IMR-90 (cell line): ENCODE data around the gene ACCSL. TPM values are rescaled to one million over a fixed set of nuclear protein-coding genes. Genes with fewer than 3 reads are reported as not detected.

ENCODE experiments used
- ATAC-seq: fragments of 200-7000 bp; cut with Tn5 transposase; 2 replicates; pipeline ENCODE4 v1.9.1; 2020; ENCODE audit warnings: low read depth, mild to moderate bottlenecking, moderate library complexity
- BruUV-seq: library from RNA; stranded (reverse); fragments of 400-500 nt; replicated peaks from 2 replicates; lab custom pipeline; 2021; lab: Mats Ljungman, UMichigan
- CTCF ChIA-PET: fragments of 300-600 bp; formaldehyde crosslinking; extraction: SDS; loops from one replicate; lab custom pipeline; 2021; ENCODE audit warnings: antibody characterized with exemption; lab: Yijun Ruan, JAX
- POLR2A ChIA-PET: fragments of 300-600 bp; sonication (Branson Sonifier 250); formaldehyde crosslinking; loops from one replicate; lab custom pipeline; 2022; ENCODE audit warnings: antibody characterized with exemption; ENCODE audit not compliant: unreplicated experiment; lab: Charles Lee
- DNase-seq: peaks from one replicate; pipeline ENCODE4 v3.0.0; 2013
- H2AFZ ChIP-seq: replicated peaks from 2 replicates; pipeline ENCODE3; 2013; ENCODE audit warnings: low read length, mild to moderate bottlenecking; ENCODE audit not compliant: poor library complexity
- H2AK5ac ChIP-seq: 2 replicates; pipeline ENCODE4 v1.6.1; 2013; ENCODE audit warnings: low read depth, low read length, inconsistent platforms
- H2AK9ac ChIP-seq: replicated peaks from 2 replicates; pipeline ENCODE3; 2013; ENCODE audit warnings: mild to moderate bottlenecking, low read depth, low read length, moderate library complexity; ENCODE audit not compliant: poor library complexity
- H2BK120ac ChIP-seq: 2 replicates; pipeline ENCODE4 v1.6.1; 2013; ENCODE audit warnings: low read depth, low read length, inconsistent platforms
- H2BK15ac ChIP-seq: 3 replicates; pipeline ENCODE4 v1.6.1; 2013; ENCODE audit warnings: low read depth, low read length, inconsistent platforms
- H2BK20ac ChIP-seq: 2 replicates; pipeline ENCODE4 v1.6.1; 2013; ENCODE audit warnings: low read depth, mild to moderate bottlenecking, inconsistent platforms, low read length, moderate library complexity
- H2BK5ac ChIP-seq: 2 replicates; pipeline ENCODE4 v1.6.1; 2013; ENCODE audit warnings: mild to moderate bottlenecking, low read depth, low read length, inconsistent platforms; ENCODE audit not compliant: poor library complexity, severe bottlenecking
- H3K14ac ChIP-seq: replicated peaks from 2 replicates; pipeline ENCODE4 v1.6.1; 2013; ENCODE audit warnings: low read depth, low read length, inconsistent platforms
- H3K18ac ChIP-seq: 2 replicates; pipeline ENCODE4 v1.6.1; 2013; ENCODE audit warnings: low read depth, low read length, control low read depth
- H3K23ac ChIP-seq: 2 replicates; pipeline ENCODE4 v1.6.1; 2013; ENCODE audit warnings: low read depth, low read length, inconsistent platforms
- H3K27ac ChIP-seq: 2 replicates; pipeline ENCODE4 v1.5.1; 2013; ENCODE audit warnings: mild to moderate bottlenecking, control low read depth, low read length; ENCODE audit not compliant: insufficient read depth
- H3K27me3 ChIP-seq: 2 replicates; pipeline ENCODE4 v1.6.1; 2013; ENCODE audit warnings: low read length; ENCODE audit not compliant: control insufficient read depth, insufficient read depth
- H3K36me3 ChIP-seq: 2 replicates; pipeline ENCODE4 v1.6.1; 2013; ENCODE audit warnings: low read length, mixed read lengths; ENCODE audit not compliant: control insufficient read depth, insufficient read depth
- H3K4ac ChIP-seq: 2 replicates; pipeline ENCODE4 v1.6.1; 2013; ENCODE audit warnings: low read depth, low read length, inconsistent platforms
- H3K4me1 ChIP-seq: 2 replicates; pipeline ENCODE4 v1.6.1; 2013; ENCODE audit warnings: low read length, mixed read lengths; ENCODE audit not compliant: control insufficient read depth, insufficient read depth
- H3K4me2 ChIP-seq: 2 replicates; pipeline ENCODE4 v1.6.1; 2013; ENCODE audit warnings: low read depth, mild to moderate bottlenecking, control low read depth, low read length, moderate library complexity
- H3K4me3 ChIP-seq: 2 replicates; pipeline ENCODE4 v1.5.1; 2013; ENCODE audit warnings: low read depth, mild to moderate bottlenecking, control low read depth, low read length, moderate library complexity; ENCODE audit not compliant: insufficient read depth
- H3K56ac ChIP-seq: 2 replicates; pipeline ENCODE4 v1.6.1; 2013; ENCODE audit warnings: low read length, inconsistent platforms; ENCODE audit not compliant: insufficient read depth; ENCODE audit errors: extremely low read depth
- H3K79me1 ChIP-seq, 2 experiments: 2 replicates each; pipeline ENCODE4 v1.6.1; 2013; ENCODE audit warnings: low read length in 2 of 2, inconsistent platforms in 1 of 2, low read depth in 1 of 2
- H3K9ac ChIP-seq: 2 replicates; pipeline ENCODE4 v1.6.1; 2013; ENCODE audit warnings: low read depth, low read length, control low read depth
- H3K9me1 ChIP-seq: 2 replicates; pipeline ENCODE4 v1.6.1; 2013; ENCODE audit warnings: low read length, inconsistent platforms; ENCODE audit not compliant: insufficient read depth
- H3K9me3 ChIP-seq: 2 replicates; pipeline ENCODE4 v1.6.1; 2013; ENCODE audit warnings: low read length; ENCODE audit not compliant: control insufficient read depth, insufficient read depth
- H4K20me1 ChIP-seq: 2 replicates; pipeline ENCODE4 v1.6.1; 2013; ENCODE audit warnings: low read length, inconsistent platforms; ENCODE audit not compliant: insufficient read depth
- H4K5ac ChIP-seq: 2 replicates; pipeline ENCODE4 v1.6.1; 2013; ENCODE audit warnings: mild to moderate bottlenecking, low read depth, low read length, control low read depth
- H4K8ac ChIP-seq, 2 experiments: 2 replicates each; pipeline ENCODE4 v1.6.1; 2013; ENCODE audit warnings: low read depth in 2 of 2, low read length in 2 of 2, control low read depth in 1 of 2, inconsistent platforms in 1 of 2
- H4K91ac ChIP-seq: 2 replicates; pipeline ENCODE4 v1.6.1; 2013; ENCODE audit warnings: low read depth, low read length, inconsistent platforms; ENCODE audit not compliant: insufficient read depth
- CEBPB ChIP-seq: IDR thresholded peaks from 2 replicates; pipeline ENCODE4 v1.6.1; 2012; ENCODE audit warnings: low read depth, low read length, improper control_type of control experiment
- CTCF ChIP-seq: conservative IDR thresholded peaks from 2 replicates; pipeline ENCODE4 v1.5.1; 2012; ENCODE audit warnings: mild to moderate bottlenecking, low read depth, low read length, improper control_type of control experiment
- FOS ChIP-seq: fragments of 150-350 bp; IDR thresholded peaks from 2 replicates; pipeline ENCODE4 v1.6.1; 2016; ENCODE audit warnings: low read depth, low read length
- MAFK ChIP-seq: IDR thresholded peaks from 2 replicates; pipeline ENCODE4 v1.6.1; 2012; ENCODE audit warnings: low read depth, low read length, improper control_type of control experiment
- MAZ ChIP-seq: IDR thresholded peaks from 2 replicates; pipeline ENCODE4 v1.6.1; 2012; ENCODE audit warnings: low read depth, mild to moderate bottlenecking, low read length, improper control_type of control experiment, moderate library complexity, borderline replicate concordance
- MXI1 ChIP-seq: IDR thresholded peaks from 2 replicates; pipeline ENCODE4 v1.6.1; 2012; ENCODE audit warnings: low read depth, mild to moderate bottlenecking, low read length, moderate library complexity, borderline replicate concordance
- NFE2L2 ChIP-seq: fragments of 150-350 bp; IDR thresholded peaks from 2 replicates; pipeline ENCODE4 v1.6.1; 2016; ENCODE audit warnings: low read depth, mild to moderate bottlenecking, low read length
- POLR2A ChIP-seq: IDR thresholded peaks from 2 replicates; pipeline ENCODE4 v1.6.1; 2012; ENCODE audit warnings: mild to moderate bottlenecking, low read depth, low read length
- RAD21 ChIP-seq: IDR thresholded peaks from 2 replicates; pipeline ENCODE4 v1.6.1; 2012; ENCODE audit warnings: low read length, improper control_type of control experiment
- RFX5 ChIP-seq: IDR thresholded peaks from 2 replicates; pipeline ENCODE4 v1.8.0; 2012; ENCODE audit warnings: low read depth, mild to moderate bottlenecking, low read length, moderate library complexity
- SMC3 ChIP-seq: fragments of 150-350 bp; IDR thresholded peaks from 2 replicates; pipeline ENCODE4 v1.6.1; 2016; ENCODE audit warnings: low read depth, mild to moderate bottlenecking, antibody characterized with exemption, low read length, moderate library complexity
- WGBS, 2 experiments: methylation state at CpG; one replicate each; pipeline versions ENCODE4 v1.1.5 to v1.1.7; 2013; ENCODE audit warnings: missing lambda C conversion rate in 2 of 2; ENCODE audit not compliant: insufficient read length in 1 of 2; ENCODE audit errors: extremely low coverage in 2 of 2; 5-methylcytosine and 5-hydroxymethylcytosine counted together
- dilution Hi-C: fragments of 300-500 bp; cut with HindIII; formaldehyde crosslinking; loops from one replicate; pipeline ENCODE4 v1.14.3; 2018; ENCODE audit warnings: low sequenced_read_pairs; ENCODE audit not compliant: unreplicated experiment
- in situ Hi-C: fragments of 300-500 bp; cut with MboI; formaldehyde crosslinking; loops from 3 replicates; pipeline ENCODE4 v1.14.3; 2019; ENCODE audit warnings: low sequenced_read_pairs, inconsistent platforms, mixed read lengths
- intact Hi-C: fragments of 100-400 bp; cut with micrococcal nuclease; formaldehyde crosslinking; loops from 2 replicates; pipeline ENCODE4 v1.10.0; 2022
- polyA plus RNA-seq, 3 experiments: library from polyadenylated mRNA; depleted of rRNA; stranded (reverse); fragments of >200 nt; gene quantifications; 2 replicates each; pipeline ENCODE4 v1.2.3, GENCODE V29; 2012; ENCODE audit warnings: low replicate concordance in 1 of 3
- total RNA-seq: library from RNA; depleted of rRNA; stranded (reverse); fragments of >200 nt; gene quantifications from 2 replicates; pipeline ENCODE4 v1.2.3, GENCODE V29; 2012
- TF ChIP-seq, protein P1 (sequence below): fragments of 150-350 bp; IDR thresholded peaks from 2 replicates; pipeline ENCODE4 v1.6.1; 2017; ENCODE audit warnings: mild to moderate bottlenecking, antibody characterized with exemption, low read length, low read depth
- TF ChIP-seq, protein P2 (sequence below): fragments of 150-350 bp; IDR thresholded peaks from 2 replicates; pipeline ENCODE4 v1.6.1; 2016; ENCODE audit warnings: low read depth, mild to moderate bottlenecking, low read length, moderate library complexity, borderline replicate concordance

The ACCSL gene
- total and polyA plus RNA-seq, 2 of the 4 experiments (the other 2 are of a cell fraction) = not detected

DNA sequence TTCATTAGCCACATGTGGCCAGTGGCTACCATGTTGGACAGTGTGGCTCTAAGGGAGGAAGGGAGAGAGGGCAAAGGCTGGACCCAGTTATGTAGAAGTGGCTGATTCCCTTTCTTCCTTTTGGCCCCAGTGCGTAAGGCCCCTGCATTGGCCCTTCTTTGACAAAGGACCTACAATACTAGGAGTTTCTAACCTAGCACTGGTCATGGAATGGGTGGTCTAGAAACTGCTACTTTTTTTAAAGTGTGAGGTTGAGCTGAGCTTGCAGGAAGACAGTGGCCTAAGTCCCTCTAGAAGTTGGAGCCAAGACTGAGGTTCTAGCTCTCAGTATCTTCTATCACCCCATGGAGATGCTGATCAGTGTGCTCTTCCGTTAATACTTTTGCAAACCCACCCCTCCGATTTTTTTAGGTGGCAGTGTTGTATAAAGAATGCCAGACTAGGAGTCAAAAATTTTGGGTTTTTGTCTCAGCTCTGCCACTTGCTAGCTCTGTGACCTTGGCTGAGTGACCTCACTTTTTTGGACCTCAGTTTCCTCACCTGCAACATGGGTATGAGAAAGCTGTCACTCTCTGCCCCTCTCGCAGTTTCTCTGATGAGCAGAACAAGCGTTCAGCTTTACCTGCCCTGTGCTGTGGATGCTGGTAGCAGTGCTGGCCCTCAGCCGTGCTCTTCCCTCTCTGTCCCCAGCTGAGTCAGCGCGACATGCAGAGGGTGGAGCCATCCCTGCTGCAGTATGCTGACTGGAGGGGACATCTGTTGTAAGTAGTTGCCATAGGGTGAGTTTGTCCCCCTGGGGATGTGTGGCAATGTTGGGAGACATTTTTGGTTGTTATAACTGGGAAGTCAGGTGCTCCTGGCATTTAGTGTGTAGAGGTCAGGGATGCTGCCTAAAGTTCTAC lies 25.2 kb downstream of the ACCSL start (continued):
- no peak for TF ChIP-seq MAZ

DNA sequence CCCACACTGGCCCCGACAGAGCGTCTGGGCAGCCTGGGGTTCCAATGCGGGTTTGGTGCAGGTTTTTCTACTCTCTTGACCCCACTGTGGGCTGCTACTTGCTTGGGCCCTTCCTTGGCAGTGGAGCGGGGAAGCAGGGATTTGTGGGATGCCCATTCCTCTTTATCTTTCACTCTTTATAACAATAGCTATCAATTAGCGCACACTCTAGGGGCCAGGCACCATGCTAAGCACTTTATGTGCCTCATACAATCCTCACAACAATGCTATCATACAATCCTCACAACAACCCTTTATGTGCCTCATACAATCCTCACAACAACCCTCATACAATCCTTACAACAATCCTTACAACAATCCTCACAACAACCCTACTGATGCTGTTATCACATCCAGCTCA lies 31.0 kb downstream of the ACCSL start:
- Histone ChIP-seq H3K23ac (no peak overlapping the region), H4K91ac (no peak overlapping the region), H2BK20ac (no peak overlapping the region), H3K36me3 (no peaks in the 10 kb centered on the region), H2AK9ac (no peak overlapping the region), H3K14ac (no peak overlapping the region), H2BK5ac (no peak overlapping the region), H2BK120ac (no peak overlapping the region), H3K4me2 (no peak overlapping the region), H2AFZ (no peak overlapping the region), H3K27ac (no peak overlapping the region), H3K27me3 (no peaks in the 10 kb centered on the region; the same call in 1 of the 2 replicates), H3K4me3 (no peak overlapping the region), H4K5ac (no peak overlapping the region), H3K4me1 (no peaks in the 10 kb centered on the region), H2AK5ac (no peak overlapping the region), H3K9ac (no peak overlapping the region), H3K9me1 (no peaks in the 10 kb centered on the region), H4K20me1 (no peaks in the 10 kb centered on the region), H4K8ac (no peak overlapping the region), H3K56ac (no peak overlapping the region), H3K18ac (no peak overlapping the region), H3K79me1 (no peaks in the 10 kb centered on the region), H3K4ac (no peak overlapping the region), H3K9me3 (no peaks in the 10 kb centered on the region), H2BK15ac (no peak overlapping the region)
- no peak for DNase-seq
- BruUV-seq = no TSS peak
- ATAC-seq = no peak
- in situ Hi-C loops = no loop called here
- dilution Hi-C loops = no loop called here
- CTCF ChIA-PET = interaction anchor here (0.9 to 1.1 kb wide), 2 partner anchors 15 to 16 kb away, joined by 3 read pairs; no protein-coding TSS in a partner anchor
- WGBS, 2 experiments = 100% methylated on average over 1 of the region's 5 CpGs; no CpG with 5 or more reads in 1 of the 2 experiments
- intact Hi-C loops = no loop called here
- POLR2A ChIA-PET = no interaction called here
- TF ChIP-seq CTCF (no peak), RFX5 (no peak), FOS (no peak), CEBPB (no peak), MXI1 (no peak), SMC3 (no peak), RAD21 (no peak), POLR2A (no peak), NFE2L2 (no peak), MAFK (no peak)
- TF ChIP-seq, protein P1, sequence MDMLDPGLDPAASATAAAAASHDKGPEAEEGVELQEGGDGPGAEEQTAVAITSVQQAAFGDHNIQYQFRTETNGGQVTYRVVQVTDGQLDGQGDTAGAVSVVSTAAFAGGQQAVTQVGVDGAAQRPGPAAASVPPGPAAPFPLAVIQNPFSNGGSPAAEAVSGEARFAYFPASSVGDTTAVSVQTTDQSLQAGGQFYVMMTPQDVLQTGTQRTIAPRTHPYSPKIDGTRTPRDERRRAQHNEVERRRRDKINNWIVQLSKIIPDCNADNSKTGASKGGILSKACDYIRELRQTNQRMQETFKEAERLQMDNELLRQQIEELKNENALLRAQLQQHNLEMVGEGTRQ = no peak
- TF ChIP-seq, protein P2, sequence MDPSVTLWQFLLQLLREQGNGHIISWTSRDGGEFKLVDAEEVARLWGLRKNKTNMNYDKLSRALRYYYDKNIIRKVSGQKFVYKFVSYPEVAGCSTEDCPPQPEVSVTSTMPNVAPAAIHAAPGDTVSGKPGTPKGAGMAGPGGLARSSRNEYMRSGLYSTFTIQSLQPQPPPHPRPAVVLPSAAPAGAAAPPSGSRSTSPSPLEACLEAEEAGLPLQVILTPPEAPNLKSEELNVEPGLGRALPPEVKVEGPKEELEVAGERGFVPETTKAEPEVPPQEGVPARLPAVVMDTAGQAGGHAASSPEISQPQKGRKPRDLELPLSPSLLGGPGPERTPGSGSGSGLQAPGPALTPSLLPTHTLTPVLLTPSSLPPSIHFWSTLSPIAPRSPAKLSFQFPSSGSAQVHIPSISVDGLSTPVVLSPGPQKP = no peak
